HG02870 (cell line): ENCODE results near the gene HOXA1.

Source experiments
- ATAC-seq: cut with Tn5 transposase; IDR thresholded peaks from one replicate; pipeline ENCODE4 v1.9.1; 2021; ENCODE audit warnings: mild to moderate bottlenecking, moderate library complexity; ENCODE audit not compliant: unreplicated experiment

The HOXA1 gene

DNA sequence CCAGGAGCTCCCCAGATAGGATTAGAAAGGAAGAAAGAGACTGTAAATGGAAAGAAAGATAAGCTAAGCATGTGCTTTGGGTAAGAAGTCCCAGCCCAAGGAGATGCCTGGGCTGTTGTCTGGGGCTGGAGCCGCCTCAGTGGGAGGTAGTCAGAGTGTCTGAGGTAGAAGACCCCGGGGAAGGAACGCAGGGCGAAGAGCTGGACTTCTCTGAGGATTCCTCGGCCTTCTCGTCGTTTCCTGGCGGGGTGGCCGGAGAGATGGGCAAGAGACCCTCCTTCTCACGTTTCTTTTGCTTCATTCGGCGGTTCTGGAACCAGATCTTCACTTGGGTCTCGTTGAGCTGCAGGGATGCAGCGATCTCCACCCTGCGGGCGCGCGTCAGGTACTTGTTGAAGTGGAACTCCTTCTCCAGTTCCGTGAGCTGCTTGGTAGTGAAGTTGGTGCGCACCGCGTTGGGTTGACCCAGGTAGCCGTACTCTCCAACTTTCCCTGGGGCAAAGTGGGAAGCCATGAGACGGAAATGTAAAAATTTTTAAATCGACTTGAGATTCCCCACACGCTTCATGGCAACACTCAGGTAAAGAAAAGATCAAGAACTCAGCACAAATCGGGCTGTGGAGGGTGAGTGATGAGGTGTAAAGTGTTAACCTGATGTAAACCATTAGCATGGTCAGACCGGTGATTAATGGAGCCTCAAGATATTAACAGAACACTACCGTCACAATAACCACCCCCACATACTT is 1.3 kb downstream of the HOXA1 start:
- ATAC-seq, result no peak

DNA sequence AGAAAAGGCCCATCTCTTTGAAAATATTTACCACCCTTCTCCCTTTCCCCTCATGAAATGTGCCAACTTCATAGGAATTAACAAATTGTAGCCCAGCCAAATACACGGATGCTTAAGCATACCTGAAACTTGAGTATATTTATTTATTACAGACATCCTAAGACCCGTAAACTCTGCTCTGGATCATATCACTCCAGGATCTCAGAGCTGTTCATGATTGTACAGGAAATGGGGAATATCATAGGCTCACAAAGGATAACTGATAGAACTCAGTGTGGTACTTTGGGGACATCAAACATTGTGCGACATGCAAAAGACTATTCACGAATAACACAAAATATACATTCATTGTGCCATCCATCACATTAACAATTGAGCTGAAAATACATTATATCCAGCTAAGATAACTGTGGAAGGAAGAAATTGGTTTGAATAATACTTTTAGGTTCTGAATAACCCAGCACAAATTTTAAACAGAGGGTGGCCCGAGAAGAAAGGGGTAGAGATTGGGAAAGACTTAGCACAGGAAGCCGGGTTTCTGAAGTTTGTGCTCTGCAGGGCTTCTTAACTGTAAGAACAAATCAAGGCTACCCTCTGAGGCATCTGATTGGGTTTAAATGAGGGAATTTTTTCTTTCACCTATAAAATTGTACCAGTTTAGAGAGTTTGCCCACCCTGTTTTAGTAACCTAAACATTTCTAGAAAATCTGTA is 2.5 kb downstream of the HOXA1 start:
- ATAC-seq, result no peak

DNA sequence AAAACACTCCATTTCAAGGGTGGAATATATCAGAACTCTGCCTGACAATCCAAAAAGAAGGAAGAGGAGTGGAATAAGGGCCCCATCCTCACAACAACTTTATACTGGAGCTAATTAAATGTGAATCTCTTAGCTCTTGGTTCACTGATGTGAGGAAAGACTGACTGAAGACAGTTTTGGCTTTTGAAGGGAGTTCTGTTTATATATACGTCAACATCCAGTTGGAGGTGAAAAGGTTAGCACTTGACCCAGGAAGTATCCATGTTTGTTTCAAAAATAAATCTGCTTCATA is 3.0 kb downstream of the HOXA1 start:
- no peak for ATAC-seq

DNA sequence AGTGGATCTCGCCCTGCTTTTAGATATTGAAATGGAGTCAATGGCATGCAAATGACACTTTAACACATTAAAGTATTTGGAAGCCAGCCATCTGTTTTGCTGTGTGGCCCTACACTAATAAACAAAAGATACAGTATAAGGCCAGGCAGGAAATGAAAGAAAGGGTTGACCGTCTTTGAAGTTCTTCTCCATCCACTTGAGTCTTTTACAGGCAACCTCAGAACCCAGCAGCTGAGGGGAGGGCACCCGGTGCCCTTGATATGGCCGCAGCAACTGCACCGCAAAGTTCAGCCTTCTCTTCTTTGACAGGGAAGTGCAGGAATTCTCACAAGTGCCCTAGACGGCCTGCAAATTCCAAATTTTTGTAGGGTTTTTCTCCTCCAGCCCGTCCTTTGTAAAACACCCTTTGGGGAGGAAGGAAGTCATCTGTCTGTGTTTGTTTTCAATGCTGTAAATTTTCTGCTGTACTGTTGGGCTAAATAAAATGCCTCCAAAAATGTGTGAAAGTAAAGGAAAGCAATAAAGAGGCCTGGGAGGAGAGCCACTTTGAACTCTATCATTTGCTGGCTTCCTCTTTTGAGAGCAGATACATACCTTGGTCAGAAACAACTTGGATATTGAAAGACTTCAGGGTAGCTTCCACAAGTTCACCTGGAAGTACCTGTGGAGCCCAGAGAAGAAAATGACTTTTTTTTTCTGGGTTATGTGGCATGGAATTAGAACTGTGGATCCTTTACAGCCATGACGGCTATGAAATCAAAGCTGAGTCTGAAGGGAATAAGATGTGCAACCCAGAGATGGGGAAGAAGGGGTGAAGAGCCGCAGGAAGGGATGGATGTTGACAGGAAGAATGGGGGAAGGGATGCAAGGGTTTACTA is 3.6 kb downstream of the HOXA1 start:
- no peak for ATAC-seq

DNA sequence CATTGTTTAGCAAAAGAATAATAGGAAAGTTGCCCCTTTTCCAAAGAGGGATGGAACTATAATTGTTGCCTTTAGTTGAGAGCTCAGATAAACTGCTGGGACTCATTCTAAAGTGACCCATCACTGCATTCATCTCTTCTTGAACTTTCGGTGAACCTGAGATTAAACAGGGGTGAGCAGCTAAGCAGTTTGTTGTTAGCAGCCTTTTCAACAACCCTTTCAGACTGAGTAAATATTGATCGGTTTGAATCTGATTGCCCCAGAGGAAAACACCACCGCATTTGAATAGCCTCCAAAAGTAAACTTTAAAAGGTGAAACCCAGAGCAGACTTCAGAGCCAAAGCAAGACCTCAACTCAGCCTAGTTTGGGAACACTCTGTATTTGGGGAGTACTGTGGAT is 4.7 kb downstream of the HOXA1 start:
- no peak for ATAC-seq

DNA sequence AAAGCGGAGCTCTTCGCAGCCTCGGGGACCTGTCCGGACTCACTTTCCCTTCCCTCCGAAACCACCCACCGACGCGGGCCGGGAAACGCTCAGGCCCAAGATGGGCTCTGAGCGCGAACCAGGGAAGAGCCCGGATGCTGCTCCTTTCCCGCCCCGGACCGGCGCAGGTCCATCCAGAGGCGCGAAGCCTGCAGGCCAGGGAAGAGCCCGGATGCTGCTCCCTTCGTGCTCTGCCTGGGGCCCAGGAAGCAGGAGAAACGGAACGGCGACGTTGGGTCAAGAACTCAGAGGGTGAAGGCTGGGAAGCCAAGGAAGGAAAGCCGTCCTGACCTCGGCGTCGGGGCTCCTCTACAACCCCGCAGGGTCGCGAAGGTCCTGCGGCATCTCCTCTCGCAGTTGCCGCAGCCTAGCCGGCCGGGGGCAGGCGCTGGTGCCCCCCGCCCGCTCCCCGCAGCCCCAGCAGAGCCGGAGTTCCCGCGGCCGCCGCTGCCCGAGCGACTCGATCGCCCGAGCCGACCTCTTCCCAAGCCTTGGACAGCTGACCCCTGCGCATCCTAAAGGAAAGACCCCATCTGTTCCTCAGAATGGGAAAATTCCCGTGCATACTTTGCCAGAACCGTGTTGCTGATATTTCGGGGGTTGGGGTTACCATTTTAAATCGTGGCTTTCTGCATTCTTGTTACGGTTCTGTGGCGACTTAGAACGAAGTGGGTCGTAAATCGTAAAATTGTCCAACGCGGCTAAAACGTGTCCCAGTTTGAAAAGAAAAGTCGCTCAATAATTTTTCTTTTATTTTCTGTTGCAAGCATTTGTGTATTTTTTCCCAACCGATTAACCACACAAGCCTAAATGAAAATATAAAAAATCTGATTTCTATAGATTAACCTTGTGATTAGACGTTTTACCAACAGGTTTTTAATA is 7.5 kb downstream of the HOXA1 start:
- ATAC-seq, result no peak

DNA sequence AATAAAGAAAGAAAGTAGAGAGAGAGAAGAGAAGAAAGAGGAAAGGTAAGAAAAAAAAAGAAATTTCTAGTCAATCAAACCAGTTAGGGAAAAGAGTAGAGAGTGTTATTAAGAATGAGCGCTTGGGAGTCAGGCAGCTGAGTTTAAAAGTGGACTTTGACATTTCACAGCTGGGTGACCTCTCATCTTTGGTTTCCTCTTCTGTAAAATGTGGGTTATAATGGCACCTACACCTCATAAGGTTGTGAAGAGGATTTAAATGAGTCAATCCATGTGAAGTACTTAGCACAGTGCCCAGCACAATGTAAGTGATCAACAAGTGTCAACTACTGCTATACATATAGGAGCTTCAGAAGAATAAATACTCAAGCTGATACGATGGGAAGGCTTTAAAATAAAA is 12.2 kb downstream of the HOXA1 start:
- no peak for ATAC-seq

DNA sequence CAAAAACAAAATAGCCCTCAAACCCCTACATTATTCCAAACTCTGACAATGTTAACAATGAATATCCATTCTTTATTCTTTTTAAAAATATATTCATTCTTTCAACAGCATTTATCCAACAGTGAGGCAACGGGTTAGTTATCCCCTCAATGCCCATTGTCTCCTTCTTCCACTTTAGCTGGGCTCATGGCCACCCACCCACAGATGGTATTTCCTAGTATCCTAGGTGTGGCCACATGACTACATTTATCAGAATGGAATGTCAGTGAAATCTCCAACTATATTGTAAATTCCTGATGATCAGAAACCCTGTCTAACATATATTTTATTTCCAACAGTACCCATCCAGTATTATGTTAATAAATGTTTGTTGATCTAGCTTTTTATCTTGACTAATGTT is 13.6 kb downstream of the HOXA1 start:
- ATAC-seq, result no peak

DNA sequence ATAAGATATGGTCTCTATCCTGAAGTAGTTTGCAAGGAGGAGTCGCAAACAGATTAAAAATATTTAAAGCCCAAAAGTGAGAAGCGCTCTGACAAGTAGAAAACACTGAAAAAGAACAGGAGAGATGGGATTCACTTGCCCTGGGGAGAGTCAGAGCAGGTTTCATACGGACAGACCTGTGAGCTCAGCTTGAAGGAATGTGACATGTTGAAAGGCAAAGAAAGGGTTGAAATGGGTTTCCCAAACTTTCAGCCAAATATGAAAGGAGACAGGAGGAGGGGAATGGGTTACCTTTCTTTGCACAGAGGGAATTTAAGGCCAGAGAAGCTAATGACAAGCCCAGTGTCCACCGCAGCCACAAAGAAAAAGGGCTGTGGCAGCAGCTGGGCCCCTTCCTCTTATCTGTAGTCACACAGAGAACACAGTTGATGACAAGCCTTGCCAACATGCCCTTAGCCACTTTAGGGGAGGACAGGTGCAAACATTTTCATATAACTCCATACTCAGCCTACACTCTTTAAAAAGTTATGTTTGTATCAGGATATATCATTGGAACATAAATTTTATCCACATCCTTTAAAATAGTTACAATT is 14.9 kb downstream of the HOXA1 start:
- no peak for ATAC-seq

DNA sequence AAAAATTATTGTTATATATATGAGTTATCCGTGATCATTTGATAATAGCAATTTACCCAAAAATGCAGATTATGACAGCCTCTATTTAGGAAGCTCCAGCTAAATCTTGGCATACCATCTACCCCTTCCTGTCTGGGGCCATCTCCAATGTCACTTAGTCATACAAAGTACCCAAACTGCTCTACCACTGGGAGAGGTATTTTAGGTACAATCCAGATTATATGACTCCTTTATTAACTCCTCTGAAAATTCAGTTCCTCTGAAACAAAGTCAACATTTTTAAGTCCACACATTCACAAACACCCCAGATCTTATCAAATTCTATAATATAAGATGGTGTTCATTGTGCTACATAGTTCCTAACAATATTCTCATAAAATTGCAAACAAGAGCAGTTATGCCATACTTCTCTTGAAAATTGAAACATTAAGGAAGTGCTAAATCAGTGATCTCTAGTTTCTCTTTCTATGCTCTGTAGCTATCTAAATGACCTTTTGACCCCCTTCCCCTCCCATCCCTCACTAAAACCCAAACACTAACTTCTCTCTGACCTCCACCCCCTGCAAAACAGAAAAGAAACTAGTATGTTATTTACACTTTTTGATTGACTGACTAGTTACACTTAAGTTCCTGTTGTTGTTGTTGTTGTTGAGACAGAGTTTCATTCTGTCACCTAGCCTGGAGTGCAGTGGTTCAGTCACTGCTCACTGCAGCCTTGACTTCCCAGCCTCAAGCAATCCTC is 16.4 kb downstream of the HOXA1 start:
- ATAC-seq, result no peak

DNA sequence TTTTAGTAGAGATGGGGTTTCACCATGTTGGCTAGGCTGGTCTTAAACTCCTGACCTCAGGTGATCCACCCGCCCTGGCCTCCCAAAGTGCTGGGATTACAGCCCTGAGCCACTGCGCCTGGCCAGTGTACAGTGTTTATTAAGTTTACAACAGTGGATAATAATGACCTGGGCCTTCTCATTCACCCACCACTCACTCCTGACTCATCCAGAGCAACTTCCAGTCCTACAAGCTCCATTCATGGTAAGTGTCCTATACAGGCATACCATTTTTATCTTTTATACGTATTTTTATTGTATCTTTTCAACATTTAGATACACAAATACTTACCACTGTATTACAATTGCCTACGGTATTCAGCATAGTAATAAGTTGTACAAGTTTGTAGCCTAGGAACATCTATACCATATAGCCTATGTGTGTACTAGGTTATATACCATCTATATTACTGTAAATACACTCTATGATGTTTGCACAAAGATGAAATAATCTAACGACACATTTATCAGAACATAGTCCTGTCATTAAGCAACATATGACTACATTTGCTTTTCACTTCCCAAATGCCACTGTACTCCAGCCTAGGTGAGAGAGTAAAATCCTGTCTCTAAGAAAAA is 17.1 kb downstream of the HOXA1 start:
- ATAC-seq, result no peak

DNA sequence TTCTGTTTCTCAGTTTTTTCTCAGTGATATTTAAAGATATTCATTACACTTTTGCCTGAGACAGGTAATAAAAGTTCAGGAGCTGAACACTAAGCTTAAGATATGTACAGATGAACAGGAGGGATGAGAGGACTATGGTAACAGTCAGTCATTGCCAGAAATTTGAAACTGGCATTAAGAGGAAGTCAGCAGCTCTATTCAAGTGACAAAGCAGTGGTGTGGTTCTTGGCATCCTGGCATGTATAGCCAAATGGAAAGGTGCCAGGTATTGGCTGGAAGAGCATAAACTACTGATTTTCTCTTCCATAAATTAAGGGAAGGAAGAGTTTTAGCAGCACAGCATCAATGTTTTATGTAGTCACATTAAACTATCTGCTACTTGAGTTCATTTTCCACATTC is 22.7 kb downstream of the HOXA1 start:
- ATAC-seq, result no peak

DNA sequence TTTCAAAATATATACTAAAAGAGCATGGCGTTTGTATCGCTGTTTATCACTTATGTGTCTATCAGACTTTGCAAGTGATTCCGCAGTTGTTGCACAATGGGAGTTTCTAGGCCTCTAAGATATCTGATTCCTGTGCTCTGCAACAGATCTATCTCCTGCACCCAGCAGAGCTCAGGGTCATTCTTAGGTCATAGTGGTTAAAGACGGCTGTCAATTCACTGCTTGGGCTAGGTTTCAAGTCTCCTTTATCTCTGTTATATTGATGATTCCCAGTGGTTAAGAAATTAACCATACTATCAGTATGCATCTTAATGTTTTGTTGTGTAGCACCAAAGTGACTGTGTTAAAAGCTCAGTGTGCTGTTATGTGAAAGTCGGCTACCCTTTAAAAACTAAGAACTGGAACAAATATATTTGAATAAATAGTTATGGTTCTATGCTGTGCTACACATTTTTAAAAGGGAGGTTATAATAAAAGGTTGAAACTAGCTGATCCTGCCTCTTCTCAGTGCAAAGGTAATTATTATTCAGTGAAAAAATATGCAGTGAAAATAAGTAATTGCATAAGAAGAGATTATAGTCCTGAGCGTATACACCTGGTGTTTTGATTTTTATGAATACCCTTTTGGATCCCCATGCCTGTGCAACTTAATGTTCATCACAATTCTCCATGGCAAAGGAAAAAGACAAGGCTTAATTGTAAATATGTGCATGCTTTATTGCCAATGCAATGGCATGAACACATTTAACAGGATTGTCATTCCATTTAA is 24.0 kb downstream of the HOXA1 start:
- no peak for ATAC-seq

DNA sequence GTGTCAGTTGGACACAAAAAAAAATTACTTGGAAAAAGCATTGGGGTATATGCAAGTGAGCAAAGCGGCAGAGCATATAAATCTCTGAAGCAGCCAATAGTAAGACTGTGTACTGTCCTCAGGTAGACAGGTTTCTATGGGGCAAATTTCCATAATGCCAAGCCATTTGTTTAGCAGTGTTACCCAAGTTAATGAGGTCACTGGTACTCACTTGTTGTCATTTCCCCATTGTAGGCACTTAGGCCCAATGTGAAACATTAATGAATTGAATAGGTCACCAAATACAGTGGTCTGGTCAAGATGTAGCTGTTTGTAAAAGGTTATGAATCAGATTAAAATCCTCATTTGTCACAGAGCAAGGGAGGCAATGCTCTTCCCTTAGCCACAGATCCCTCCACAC is 27.5 kb downstream of the HOXA1 start:
- no peak for ATAC-seq

DNA sequence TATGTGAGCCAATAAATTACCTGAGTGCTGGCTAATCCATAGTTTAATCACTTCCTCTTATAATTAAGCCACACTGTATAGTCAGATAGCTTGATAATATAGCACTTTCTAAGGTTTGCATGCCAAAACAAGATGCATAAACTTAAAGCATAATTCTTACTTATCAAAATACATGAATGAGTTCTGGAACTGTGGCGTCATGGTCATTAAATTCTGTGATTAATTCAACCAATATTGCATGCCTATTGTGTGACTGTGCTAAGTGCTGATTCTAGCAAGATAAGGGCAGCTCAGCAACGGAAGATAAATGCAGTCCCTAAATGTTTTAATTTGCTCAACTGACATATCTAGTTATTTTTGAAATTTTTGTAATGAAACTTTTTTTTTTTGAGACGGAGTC is 29.7 kb downstream of the HOXA1 start:
- no peak for ATAC-seq

DNA sequence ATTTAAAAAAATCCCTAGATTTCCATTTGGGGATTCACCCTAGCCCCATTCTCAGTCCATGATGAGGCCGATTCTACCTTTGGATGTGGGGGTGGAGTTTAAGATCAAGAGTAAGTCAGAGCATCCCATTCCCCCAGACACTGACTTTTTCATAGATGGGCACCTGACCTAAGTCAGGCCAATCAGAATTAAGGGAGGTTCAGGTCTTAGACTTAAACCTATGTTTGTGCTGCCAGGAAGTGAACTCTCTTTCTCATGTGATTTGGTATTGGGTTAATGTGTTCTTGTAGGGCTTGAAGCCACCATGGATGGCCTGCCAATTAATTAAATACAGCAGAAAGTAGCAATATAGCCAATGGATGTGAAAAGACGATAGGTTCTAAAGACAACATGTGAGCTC is 30.1 kb downstream of the HOXA1 start:
- no peak for ATAC-seq

DNA sequence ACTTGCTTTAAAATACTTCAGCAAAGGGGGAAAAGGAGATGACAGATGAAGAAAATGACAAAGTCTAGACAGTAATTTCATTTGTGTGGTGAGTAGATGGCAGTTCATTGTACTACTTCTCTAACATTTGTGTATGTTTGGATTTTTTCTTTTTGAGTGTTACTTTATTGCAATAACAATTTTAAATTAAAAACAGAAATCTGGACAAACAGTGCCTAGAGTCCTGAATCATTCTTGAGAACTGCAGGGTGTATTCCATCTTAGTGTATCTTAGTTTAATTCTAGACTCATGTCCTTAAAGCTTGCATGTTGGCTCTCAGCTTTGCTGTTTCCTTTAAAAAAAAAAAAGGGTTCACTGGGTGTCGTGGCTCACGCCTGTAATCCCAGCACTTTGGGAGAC is 31.1 kb downstream of the HOXA1 start:
- ATAC-seq, result no peak

DNA sequence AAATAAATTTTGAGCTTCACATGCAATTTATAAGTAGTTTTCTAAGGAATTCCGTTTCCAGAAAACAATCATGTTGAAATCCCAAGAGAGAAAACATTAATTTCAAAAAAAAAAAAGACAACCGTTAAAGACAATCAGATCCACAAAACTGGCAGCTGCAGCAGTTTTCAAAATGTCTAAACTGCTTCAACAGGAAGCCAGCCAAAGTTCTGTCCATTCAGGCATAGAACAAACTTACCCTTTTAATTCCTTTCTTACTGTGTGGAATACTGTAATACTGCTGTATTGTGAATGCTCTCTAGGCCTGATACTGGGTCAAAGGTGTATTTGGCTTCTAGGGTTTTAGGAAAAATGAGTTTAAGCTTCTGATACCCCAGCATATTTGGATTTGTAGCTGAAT is 31.6 kb downstream of the HOXA1 start:
- ATAC-seq, result no peak

DNA sequence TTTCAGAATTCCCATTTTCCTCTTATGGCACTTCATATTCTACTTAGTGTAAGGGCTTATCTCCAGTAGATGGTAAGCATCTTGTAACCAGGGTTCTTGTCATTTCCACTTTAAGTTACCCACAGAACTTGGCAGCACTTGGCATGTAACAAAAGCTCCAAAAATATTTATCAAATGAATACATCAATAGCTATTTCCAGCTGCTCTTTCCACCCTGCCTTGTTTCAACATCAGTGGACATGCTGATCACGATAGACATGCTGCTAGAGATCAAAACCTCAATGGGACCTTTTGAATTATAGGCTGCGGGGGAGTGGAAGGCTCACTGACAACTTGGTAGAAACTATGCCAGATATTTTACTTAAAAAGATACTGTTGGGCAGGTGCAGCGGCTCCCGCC is 32.9 kb downstream of the HOXA1 start:
- ATAC-seq, result no peak
